Panc1 (cell line): Measurements from ENCODE around the gene LYPD6B. TPM values are rescaled to one million over a fixed set of nuclear protein-coding genes. Genes with fewer than 3 reads are reported as not detected.
"Not testable (repeated sequence)": the region's sequence is repeated elsewhere in the genome, so short reads cannot be mapped to it uniquely, and the experiment has no call there.

Experiments
- ATAC-seq: fragments of 200-7000 bp; cut with Tn5 transposase; 2 replicates; pipeline ENCODE4 v1.9.1; 2020; ENCODE audit warnings: mild to moderate bottlenecking, moderate library complexity
- BruUV-seq: library from RNA; stranded (reverse); fragments of 400-500 nt; replicated peaks from 2 replicates; lab custom pipeline; 2021; lab: Mats Ljungman, UMichigan
- CTCF ChIA-PET: fragments of 300-600 bp; sonication (Branson Sonifier 250); formaldehyde crosslinking; loops from one replicate; lab custom pipeline; 2022; ENCODE audit warnings: antibody characterized with exemption; lab: Charles Lee
- POLR2A ChIA-PET: fragments of 300-600 bp; sonication (Branson Sonifier 250); formaldehyde crosslinking; loops from one replicate; lab custom pipeline; 2022; ENCODE audit warnings: antibody characterized with exemption; lab: Charles Lee
- DNase-seq: peaks from one replicate; pipeline ENCODE4 v3.0.0-alpha.2; 2010; ENCODE audit warnings: low read depth, low spot score
- H3K27ac ChIP-seq: 2 replicates; pipeline ENCODE4 v1.5.1; 2011; ENCODE audit warnings: mild to moderate bottlenecking, low read length, inconsistent platforms
- H3K27me3 ChIP-seq: fragments of 200-500 bp; sonication (Bioruptor generic); 2 replicates; pipeline ENCODE4 v1.6.0; 2014; ENCODE audit warnings: low read length, inconsistent platforms; ENCODE audit not compliant: control insufficient read depth, insufficient read depth
- H3K36me3 ChIP-seq: fragments of 200-500 bp; sonication (Bioruptor generic); 2 replicates; pipeline ENCODE4 v1.5.1; 2014; ENCODE audit warnings: inconsistent platforms, mild to moderate bottlenecking, low read length, moderate library complexity; ENCODE audit not compliant: control insufficient read depth, insufficient read depth
- H3K4me1 ChIP-seq: 2 replicates; pipeline ENCODE4 v1.5.1; 2011; ENCODE audit warnings: inconsistent platforms, mild to moderate bottlenecking, low read length, moderate library complexity; ENCODE audit not compliant: control insufficient read depth, insufficient read depth
- H3K4me3 ChIP-seq, 2 experiments: 2 replicates each; pipeline ENCODE4 v1.5.1; 2011 to 2012; ENCODE audit warnings: low read depth in 2 of 2, low read length in 2 of 2, mild to moderate bottlenecking in 2 of 2, inconsistent platforms in 1 of 2, moderate library complexity in 1 of 2
- H3K9me3 ChIP-seq: fragments of 200-500 bp; sonication (Bioruptor generic); 2 replicates; pipeline ENCODE4 v1.5.1; 2014; ENCODE audit warnings: low read depth, mild to moderate bottlenecking, inconsistent platforms, low read length, moderate library complexity; ENCODE audit not compliant: control insufficient read depth, insufficient read depth
- CTCF ChIP-seq: fragments of 450-650 bp; IDR thresholded peaks from 2 replicates; pipeline ENCODE4 v1.5.1; 2017; ENCODE audit warnings: mild to moderate bottlenecking
- POLR2AphosphoS5 ChIP-seq: IDR thresholded peaks from 2 replicates; pipeline ENCODE4 v1.6.1; 2012; ENCODE audit warnings: mild to moderate bottlenecking, low read depth, low read length, moderate library complexity
- REST ChIP-seq, 2 experiments: IDR thresholded peaks; 2 replicates each; pipeline ENCODE4 v1.6.1; 2011 to 2012; ENCODE audit warnings: low read depth in 2 of 2, control low read depth in 1 of 2, low read length in 1 of 2, mild to moderate bottlenecking in 1 of 2, moderate library complexity in 1 of 2; ENCODE audit not compliant: insufficient read depth in 1 of 2
- SIN3A ChIP-seq: IDR thresholded peaks from 2 replicates; pipeline ENCODE4 v1.6.1; 2012; ENCODE audit warnings: low read depth, mild to moderate bottlenecking, low read length, moderate library complexity, borderline replicate concordance; ENCODE audit not compliant: insufficient read depth
- TCF7L2 ChIP-seq: IDR thresholded peaks from 2 replicates; pipeline ENCODE4 v1.6.1; 2011; ENCODE audit warnings: mild to moderate bottlenecking, low read depth, low read length, inconsistent platforms
- in situ Hi-C: cut with HindIII; loops from 2 replicates; pipeline ENCODE4 v1.10.0; 2016; ENCODE audit warnings: low sequenced_read_pairs, low pct_unique_long_range_greater_than_20kb
- intact Hi-C: fragments of 100-400 bp; cut with micrococcal nuclease; formaldehyde crosslinking; loops from one replicate; pipeline ENCODE4 v1.10.0; 2022; ENCODE audit not compliant: unreplicated experiment
- total RNA-seq: library from RNA; stranded (reverse); gene quantifications from one replicate; pipeline ENCODE4 v1.2.1, GENCODE V29; 2021; ENCODE audit not compliant: unreplicated experiment

LYPD6B gene
- total RNA-seq, 1 experiment from 2014 or later = 2.2 TPM

GRCh38 chr2:149256877-149257276 lies 218.4 kb downstream of the LYPD6B start:
- CTCF ChIA-PET, H3K36me3 ChIP-seq, H3K27ac ChIP-seq, H3K4me3 ChIP-seq, intact Hi-C loops, DNase-seq, H3K9me3 ChIP-seq, ATAC-seq, in situ Hi-C loops, BruUV-seq, POLR2A ChIA-PET, H3K4me1 ChIP-seq, H3K27me3 ChIP-seq: not testable (repeated sequence)

GRCh38 chr2:149258531-149258930 lies 220.0 kb downstream of the LYPD6B start:
- POLR2A ChIA-PET = no interaction called here
- CTCF ChIA-PET = no interaction called here
- BruUV-seq = no TSS peak
- DNase-seq (no peak), ATAC-seq (no peak)
- Histone ChIP-seq H3K9me3 (no peaks in the 10 kb centered on the region), H3K27ac (no peak overlapping the region), H3K4me3 (no peak overlapping the region), H3K36me3 (no peaks in the 10 kb centered on the region), H3K27me3 (no peaks in the 10 kb centered on the region), H3K4me1 (no peaks in the 10 kb centered on the region)
- in situ Hi-C loops (no loop called here), intact Hi-C loops (no loop called here)
- TF ChIP-seq CTCF = no peak
- no peak for TF ChIP-seq POLR2AphosphoS5
- no peak for TF ChIP-seq TCF7L2
- TF ChIP-seq REST (IDR thresholded peaks at IDR 0.05; ENCODE audit: insufficient read depth in 1 of 2, low read depth in 2 of 2, low read length in 1 of 2) = no peak
- TF ChIP-seq SIN3A = no peak

GRCh38 chr2:149259136-149259535 lies 220.6 kb downstream of the LYPD6B start:
- ATAC-seq = no peak

More at GRCh38 chr2:149259136-149259535, 220.6 kb downstream of the LYPD6B start:
- TF ChIP-seq POLR2AphosphoS5 (no peak), SIN3A (no peak), TCF7L2 (no peak), CTCF (no peak), REST (IDR thresholded peaks at IDR 0.05; ENCODE audit: insufficient read depth in 1 of 2, low read depth in 2 of 2, low read length in 1 of 2) (no peak)
- in situ Hi-C loops = no loop called here
- Histone ChIP-seq H3K36me3 (no peaks in the 10 kb centered on the region), H3K4me1 (no peaks in the 10 kb centered on the region), H3K9me3 (no peaks in the 10 kb centered on the region), H3K27me3 (no peaks in the 10 kb centered on the region), H3K27ac (no peak overlapping the region), H3K4me3 (no peak overlapping the region)
- intact Hi-C loops = no loop called here
- no peak for DNase-seq
- ChIA-PET CTCF (no interaction called here), POLR2A (no interaction called here)
- no TSS peak for BruUV-seq
